Motor neuron (in vitro differentiated cells): Measurements from ENCODE around the gene RIPOR1. TPM values are rescaled to one million over a fixed set of nuclear protein-coding genes. Genes with fewer than 3 reads are reported as not detected.

ENCODE experiments used
- ATAC-seq, 8 experiments: fragments of 200-7000 bp; cut with Tn5 transposase; replicated peaks in 6 of 8; 2 replicates each; pipeline ENCODE4 v1.8.0; 2021; ENCODE audit warnings: mild to moderate bottlenecking in 8 of 8, moderate library complexity in 8 of 8
- H3K27ac ChIP-seq, 2 donors: fragments of 250-450 bp; sonication (Bioruptor Pico); 2 replicates each; pipeline ENCODE4 v1.9.0; 2021; ENCODE audit warnings: antibody characterized with exemption in 2 of 2, mild to moderate bottlenecking in 2 of 2, moderate library complexity in 1 of 2
- H3K4me1 ChIP-seq, 2 donors: fragments of 250-450 bp; sonication (Bioruptor Pico); replicated peaks in 1 of 2; 2 replicates each; pipeline ENCODE4 v1.6.1; 2021; ENCODE audit warnings: antibody characterized with exemption in 2 of 2, mild to moderate bottlenecking in 2 of 2, moderate library complexity in 1 of 2
- H3K4me3 ChIP-seq, 5 donors: fragments of 250-450 bp; sonication (Bioruptor Pico); 2 replicates each; pipeline ENCODE4 v1.9.0; 2021; ENCODE audit warnings: antibody characterized with exemption in 5 of 5, mild to moderate bottlenecking in 5 of 5, moderate library complexity in 4 of 5
- WGBS, 10 experiments: fragments of 450-650 bp; shearing (Covaris generic); methylation state at CpG; one replicate each; pipeline ENCODE4 v1.0.0; 2022; 5-methylcytosine and 5-hydroxymethylcytosine counted together
- in situ Hi-C, 9 experiments: fragments of 400-800 bp; cut with MboI; loops; one replicate each; pipeline ENCODE4 v1.15.0; 2021; ENCODE audit warnings: low sequenced_read_pairs in 9 of 9, low pct_unique_long_range_greater_than_20kb in 2 of 9; ENCODE audit not compliant: unreplicated experiment in 9 of 9
- total RNA-seq, 8 experiments: library from RNA; unstranded; fragments of 300-600 nt; gene quantifications; 2 replicates each; pipeline versions ENCODE4 v1.2.3 to v1.2.4, GENCODE V29; 2022

The RIPOR1 gene
- total RNA-seq, 8 experiments from 2014 or later = 11.2 to 35.5 (median 19.4) TPM

DNA sequence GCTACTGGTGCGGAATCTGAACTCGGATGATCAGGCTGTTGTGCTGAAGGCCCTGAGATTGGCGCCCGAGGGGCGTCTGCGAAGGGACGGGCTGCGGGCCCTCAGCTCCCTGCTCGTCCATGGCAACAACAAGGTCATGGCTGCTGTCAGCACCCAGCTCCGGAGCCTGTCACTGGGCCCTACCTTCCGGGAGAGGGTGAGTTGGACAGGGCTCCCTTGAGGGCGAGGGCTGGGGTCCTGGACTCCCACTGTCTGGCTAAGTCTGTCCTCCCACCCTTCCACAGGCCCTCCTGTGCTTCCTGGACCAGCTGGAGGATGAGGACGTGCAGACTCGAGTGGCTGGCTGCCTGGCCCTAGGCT lies 17.0 kb downstream of the RIPOR1 start:
- Histone ChIP-seq H3K27ac (no peak overlapping the region), H3K4me3 (no peak overlapping the region), H3K4me1 (no peaks in the 10 kb centered on the region)
- no peak for ATAC-seq
- in situ Hi-C loops = no loop called here
- WGBS, 10 experiments = 100% methylated on average over 2 of the region's 14 CpGs; no CpG with 5 or more reads in 9 of the 10 experiments

- 87% methylated on average over 3 of the region's 7 CpGs; no CpG with 5 or more reads in 9 of the 10 experiments for WGBS, 10 experiments
- in situ Hi-C loops = no loop called here
- H3K4me3 ChIP-seq = no peak overlapping the region
- H3K27ac ChIP-seq = no peak overlapping the region
- no peaks in the 10 kb centered on the region for H3K4me1 ChIP-seq
- no peak for ATAC-seq
These were observed 17.5 kb downstream of the RIPOR1 start for GRCh38 chr16:67546091-67546501.

GRCh38 chr16:67546761-67547422 lies 18.3 kb downstream of the RIPOR1 start:
- Histone ChIP-seq H3K4me3 (no peak overlapping the region), H3K4me1 (no peaks in the 10 kb centered on the region), H3K27ac (no peak overlapping the region)
- 0 to 90% (median 0%) methylated on average over 1 to 6 of the region's 7 CpGs; no CpG with 5 or more reads in 1 of the 10 experiments for WGBS, 10 experiments
- in situ Hi-C loops = no loop called here
- peak; percentile 40 to 79 (median 53) for ATAC-seq

DNA sequence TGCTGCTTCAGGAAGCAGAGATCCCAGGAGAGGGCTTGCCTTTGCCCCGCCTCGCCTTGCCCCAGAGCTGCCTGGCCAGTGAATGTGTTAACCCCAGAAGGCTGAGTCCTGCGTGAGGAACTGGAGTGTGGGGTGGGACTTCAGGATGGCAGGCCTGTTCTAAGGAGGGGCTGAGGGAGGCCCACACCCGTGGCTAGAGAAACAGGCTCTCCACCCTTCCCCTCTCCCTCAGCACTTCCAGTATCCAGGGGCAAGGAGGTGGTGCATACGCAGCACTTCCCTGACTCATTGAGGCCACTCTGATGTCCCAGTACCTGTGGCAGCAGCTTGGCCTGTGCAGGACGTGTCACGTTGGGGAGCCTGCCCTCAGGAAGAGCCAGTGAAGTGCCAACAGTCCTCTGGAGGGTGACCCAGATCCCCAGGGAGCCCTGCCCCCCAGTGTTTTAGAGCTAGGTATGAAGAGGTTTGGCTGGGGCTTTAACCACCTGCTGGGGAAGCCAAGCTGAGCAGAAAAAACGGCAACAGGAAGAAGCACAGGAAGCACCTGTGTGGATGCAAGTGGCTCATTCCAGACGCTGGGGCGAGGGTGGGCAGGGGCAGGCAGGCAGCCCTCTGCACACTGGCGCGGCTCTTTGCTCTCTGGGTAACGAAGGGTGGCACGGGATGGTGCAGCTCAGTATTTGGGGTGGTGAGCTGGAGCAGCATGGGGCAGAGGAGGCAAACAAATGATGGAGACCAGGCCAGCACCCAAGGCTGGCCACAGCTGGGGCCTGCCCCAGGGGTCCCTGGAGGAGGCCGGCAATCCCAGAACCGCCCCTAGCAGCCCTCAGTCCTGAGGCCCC lies 19.0 kb downstream of the RIPOR1 start:
- in situ Hi-C loops = no loop called here
- H3K4me3 ChIP-seq = no peak overlapping the region
- peak in 7 of 8 experiments; percentile 2 to 66 (median 14) for ATAC-seq
- 29 to 93% (median 88%) methylated on average over 1 to 5 of the region's 16 CpGs; no CpG with 5 or more reads in 3 of the 10 experiments for WGBS, 10 experiments
- no peaks in the 10 kb centered on the region for H3K4me1 ChIP-seq
- H3K27ac ChIP-seq = no peak overlapping the region

DNA sequence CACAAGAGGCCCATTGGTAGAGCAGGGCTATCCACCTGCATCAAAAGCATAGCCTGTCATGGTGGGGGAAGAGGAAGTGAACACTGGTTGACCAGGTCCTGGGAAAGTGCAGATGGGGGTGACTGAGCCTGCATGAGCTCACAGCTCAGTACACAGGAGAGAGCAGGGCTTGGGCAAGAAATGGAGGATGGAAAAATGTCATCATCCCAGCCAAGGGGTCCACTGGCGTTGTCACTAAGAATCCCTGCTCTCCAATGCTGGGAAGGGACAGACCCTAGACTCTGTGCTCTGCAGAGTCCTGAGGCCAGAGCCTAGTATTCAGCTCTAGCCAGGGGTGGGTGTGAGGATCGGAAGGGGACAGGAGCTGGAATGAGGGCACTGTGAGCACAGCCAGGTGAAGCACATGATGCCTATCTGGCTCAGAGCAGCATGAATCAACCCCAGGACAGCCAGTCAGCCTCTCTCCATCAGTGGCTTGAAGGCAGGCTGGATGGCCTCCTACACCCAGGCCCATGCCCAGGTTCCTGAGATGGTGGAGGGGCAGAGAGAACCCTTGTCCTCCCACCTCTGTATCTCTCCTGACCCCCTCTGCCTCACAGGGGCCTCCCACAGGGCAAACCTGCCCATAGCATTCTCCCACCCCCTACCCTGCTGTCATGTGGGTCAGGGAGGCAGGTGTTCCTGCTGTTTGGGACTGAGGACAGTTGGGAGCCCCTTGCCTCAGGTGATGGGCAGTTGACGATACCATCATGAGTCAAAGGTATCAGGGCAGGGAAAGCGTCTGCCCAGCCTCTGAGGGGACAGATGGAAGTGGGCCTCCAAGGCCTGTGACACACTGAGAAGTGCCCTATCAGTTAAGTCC lies 19.9 kb downstream of the RIPOR1 start:
- Histone ChIP-seq H3K4me1 (no peaks in the 10 kb centered on the region), H3K27ac (no peak overlapping the region), H3K4me3 (no peak overlapping the region)
- ATAC-seq = peak in 5 of 8 experiments; percentile 5 to 35 (median 9)
- in situ Hi-C loops = no loop called here
- 100% methylated on average over 1 to 2 of the region's 4 CpGs; no CpG with 5 or more reads in 7 of the 10 experiments for WGBS, 10 experiments

- in situ Hi-C loops = no loop called here
- H3K27ac ChIP-seq = no peak overlapping the region
- H3K4me1 ChIP-seq = no peaks in the 10 kb centered on the region
- H3K4me3 ChIP-seq = no peak overlapping the region
- ATAC-seq = no peak
- 60 to 90% (median 75%) methylated on average over 1 to 3 of the region's 4 CpGs; no CpG with 5 or more reads in 4 of the 10 experiments for WGBS, 10 experiments
These were observed 20.6 kb downstream of the RIPOR1 start for GRCh38 chr16:67549240-67549639.

DNA sequence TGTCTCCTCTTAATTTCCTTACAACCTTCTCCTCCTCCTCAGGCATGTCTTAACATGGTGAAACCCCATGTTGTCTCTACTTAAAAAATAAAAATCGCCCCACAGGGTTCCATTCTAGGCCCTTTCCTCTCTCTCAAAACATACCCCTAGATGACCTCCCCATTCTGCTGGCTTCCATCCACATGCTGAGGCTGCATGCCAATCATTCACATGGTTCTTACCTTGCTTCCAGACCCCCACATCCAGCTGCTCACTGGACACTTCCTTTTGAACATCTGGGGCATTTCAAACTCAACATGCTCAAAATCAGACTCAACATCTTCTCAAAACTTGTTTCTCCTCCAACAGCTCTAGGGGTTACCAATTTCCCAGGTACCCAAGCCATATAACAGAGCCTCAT lies 21.3 kb downstream of the RIPOR1 start:
- no peak overlapping the region for H3K27ac ChIP-seq
- no peak overlapping the region for H3K4me3 ChIP-seq
- no peak for ATAC-seq
- WGBS, 10 experiments = 40 to 100% (median 100%) methylated on average over 1 of the region's 1 CpG; no CpG with 5 or more reads in 3 of the 10 experiments
- in situ Hi-C loops = no loop called here
- no peaks in the 10 kb centered on the region for H3K4me1 ChIP-seq

DNA sequence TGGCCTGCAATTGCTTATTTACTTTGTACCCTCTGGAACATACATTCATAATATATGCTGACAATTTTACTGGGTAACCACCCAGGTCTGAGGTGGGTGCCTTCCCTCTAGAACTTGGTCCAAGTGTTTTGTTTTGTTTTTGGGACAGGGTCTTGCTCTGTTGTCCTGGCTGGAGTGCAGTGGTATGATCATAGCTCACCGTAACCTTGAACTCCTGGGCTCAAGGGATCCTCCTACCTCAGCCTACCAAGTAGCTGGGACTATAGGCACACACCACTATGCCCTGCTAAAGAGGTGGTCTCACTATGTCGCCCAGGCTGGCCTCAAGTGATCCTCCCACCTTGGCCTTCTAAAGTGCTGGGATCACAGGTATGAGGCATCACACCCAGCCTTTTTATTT lies 22.5 kb downstream of the RIPOR1 start:
- H3K27ac ChIP-seq = no peak overlapping the region
- no peak for ATAC-seq
- in situ Hi-C loops = no loop called here
- WGBS, 10 experiments = 80 to 100% (median 100%) methylated on average over 1 to 2 of the region's 2 CpGs; no CpG with 5 or more reads in 5 of the 10 experiments
- H3K4me1 ChIP-seq = no peaks in the 10 kb centered on the region
- H3K4me3 ChIP-seq = no peak overlapping the region

GRCh38 chr16:67551972-67552371 lies 23.3 kb downstream of the RIPOR1 start:
- WGBS, 10 experiments = 100% methylated on average over 1 to 2 of the region's 2 CpGs; no CpG with 5 or more reads in 8 of the 10 experiments
- H3K27ac ChIP-seq = no peak overlapping the region
- no peak for ATAC-seq
- in situ Hi-C loops = no loop called here
- H3K4me1 ChIP-seq = no peaks in the 10 kb centered on the region
- H3K4me3 ChIP-seq = no peak overlapping the region

GRCh38 chr16:67552476-67552875 lies 23.8 kb downstream of the RIPOR1 start:
- 40 to 100% (median 71%) methylated on average over 1 to 4 of the region's 4 CpGs; no CpG with 5 or more reads in 4 of the 10 experiments for WGBS, 10 experiments
- Histone ChIP-seq H3K4me3 (no peak overlapping the region), H3K4me1 (no peaks in the 10 kb centered on the region), H3K27ac (no peak overlapping the region)
- peak in 3 of 8 experiments; percentile 41 to 61 (median 42) for ATAC-seq
- in situ Hi-C loops = no loop called here

- 47 to 100% (median 80%) methylated on average over 1 to 3 of the region's 3 CpGs; no CpG with 5 or more reads in 1 of the 10 experiments for WGBS, 10 experiments
- in situ Hi-C loops = no loop called here
These were observed 27.2 kb downstream of the RIPOR1 start for GRCh38 chr16:67555795-67556212.

DNA sequence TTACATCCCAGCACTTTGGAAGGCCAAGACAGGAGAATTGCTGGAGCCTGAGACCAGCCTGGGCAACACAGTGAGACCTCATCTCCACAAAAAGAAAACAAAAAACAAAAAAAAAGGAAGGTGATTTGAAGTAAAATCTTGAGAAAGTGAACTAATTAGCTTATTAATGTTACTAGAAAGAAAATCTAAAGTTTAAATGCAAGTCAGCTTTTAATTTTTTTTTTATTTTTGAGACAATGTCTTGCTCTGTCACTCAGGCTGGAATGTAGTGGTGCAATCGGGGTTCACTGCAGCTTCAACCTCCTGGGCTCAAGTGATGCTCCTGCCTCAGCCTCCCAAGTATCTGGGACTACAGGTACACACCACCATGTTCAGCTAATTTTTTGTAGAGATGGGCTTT lies 30.2 kb downstream of the RIPOR1 start:
- no peak overlapping the region for H3K4me3 ChIP-seq
- H3K27ac ChIP-seq = no peak overlapping the region
- no peak for ATAC-seq
- 17 to 91% (median 88%) methylated on average over 1 of the region's 1 CpG; no CpG with 5 or more reads in 4 of the 10 experiments for WGBS, 10 experiments
- H3K4me1 ChIP-seq = peaks cover 3 to 7% of the 10 kb centered on the region in 2 donors
- in situ Hi-C loops = no loop called here

More at GRCh38 chr16:67555795-67556212, 27.2 kb downstream of the RIPOR1 start:
- Histone ChIP-seq H3K4me1 (no peaks in the 10 kb centered on the region), H3K4me3 (no peak overlapping the region), H3K27ac (no peak overlapping the region)
- peak in 3 of 8 experiments; percentile 19 to 36 (median 32) for ATAC-seq
